ENCODE data around the gene ADM.
"Not testable (repeated sequence)": the region's sequence is repeated elsewhere in the genome, so short reads cannot be mapped to it uniquely, and the experiment has no call there.

The ADM gene, protein sequence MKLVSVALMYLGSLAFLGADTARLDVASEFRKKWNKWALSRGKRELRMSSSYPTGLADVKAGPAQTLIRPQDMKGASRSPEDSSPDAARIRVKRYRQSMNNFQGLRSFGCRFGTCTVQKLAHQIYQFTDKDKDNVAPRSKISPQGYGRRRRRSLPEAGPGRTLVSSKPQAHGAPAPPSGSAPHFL

DNA sequence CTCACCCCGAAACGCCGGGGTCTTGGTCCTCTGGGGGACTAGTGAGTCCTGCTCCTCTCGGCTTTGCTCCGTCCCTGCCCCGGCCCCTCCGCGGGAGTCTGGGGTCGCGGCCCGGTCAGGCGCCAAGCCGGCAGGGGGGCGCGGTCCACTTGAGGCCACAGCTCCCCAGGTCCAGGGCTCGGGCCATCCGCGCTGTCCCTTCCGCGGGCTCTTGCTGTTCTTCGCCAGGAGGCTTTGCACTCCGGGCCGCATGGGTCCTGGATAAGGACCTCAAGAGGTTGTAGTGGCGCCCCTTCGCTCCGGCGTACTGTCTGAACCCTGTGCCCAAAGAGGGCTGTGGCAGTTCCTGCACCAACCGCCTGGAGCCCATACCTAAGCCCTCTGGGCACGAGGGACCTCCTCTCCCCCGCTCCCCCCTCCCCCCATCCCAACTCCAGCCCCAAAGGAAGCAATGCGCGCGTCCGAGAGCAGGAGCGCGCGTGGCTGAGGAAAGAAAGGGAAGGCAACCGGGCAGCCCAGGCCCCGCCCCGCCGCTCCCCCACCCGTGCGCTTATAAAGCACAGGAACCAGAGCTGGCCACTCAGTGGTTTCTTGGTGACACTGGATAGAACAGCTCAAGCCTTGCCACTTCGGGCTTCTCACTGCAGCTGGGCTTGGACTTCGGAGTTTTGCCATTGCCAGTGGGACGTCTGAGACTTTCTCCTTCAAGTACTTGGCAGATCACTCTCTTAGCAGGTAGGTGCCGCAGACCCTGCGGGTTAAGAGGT lies at the start of gene ADM:
Gene ADM, plus strand, starts transcription at position 579 of the 767 bp plus-strand sequence. CDS start 628 bp downstream, outside the sequence.
- DNase-seq (ENCODE audit: low read depth in 2 of 2) = no peak

DNA sequence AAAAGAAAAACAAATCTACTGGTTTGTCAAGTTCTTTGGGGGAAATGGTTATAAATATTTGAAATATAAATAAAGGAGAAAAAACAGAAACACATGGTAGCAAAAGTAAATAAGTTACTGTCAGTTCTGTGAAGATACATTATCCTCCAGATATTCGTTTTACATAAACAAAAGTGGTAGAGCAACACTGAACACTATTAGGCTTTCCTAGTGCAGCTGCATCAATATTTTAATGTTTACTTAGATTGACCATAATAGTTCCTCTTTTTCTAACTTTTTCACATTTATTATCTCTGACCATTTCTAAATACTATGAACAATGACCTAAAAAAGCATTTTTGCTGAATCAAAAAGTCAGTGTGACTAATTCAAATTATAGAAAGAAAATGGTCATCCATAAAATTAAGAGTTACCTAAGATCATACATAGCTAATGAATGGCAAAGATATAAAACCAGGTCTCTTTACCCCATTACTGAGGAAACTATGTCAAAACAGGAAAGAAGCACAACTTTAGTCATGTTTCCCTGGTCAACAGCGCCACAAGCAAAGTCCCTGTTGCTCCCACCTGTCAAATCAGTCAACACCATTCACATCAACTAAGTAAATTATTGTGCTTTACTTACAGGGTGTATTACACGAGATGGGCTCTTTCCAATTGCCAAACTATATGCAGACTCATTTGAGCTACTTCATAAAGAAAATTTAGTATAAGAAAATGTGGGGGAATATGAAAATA lies 49.3 kb upstream of the ADM start:
- no peak for DNase-seq (ENCODE audit: low read depth in 2 of 2)

DNA sequence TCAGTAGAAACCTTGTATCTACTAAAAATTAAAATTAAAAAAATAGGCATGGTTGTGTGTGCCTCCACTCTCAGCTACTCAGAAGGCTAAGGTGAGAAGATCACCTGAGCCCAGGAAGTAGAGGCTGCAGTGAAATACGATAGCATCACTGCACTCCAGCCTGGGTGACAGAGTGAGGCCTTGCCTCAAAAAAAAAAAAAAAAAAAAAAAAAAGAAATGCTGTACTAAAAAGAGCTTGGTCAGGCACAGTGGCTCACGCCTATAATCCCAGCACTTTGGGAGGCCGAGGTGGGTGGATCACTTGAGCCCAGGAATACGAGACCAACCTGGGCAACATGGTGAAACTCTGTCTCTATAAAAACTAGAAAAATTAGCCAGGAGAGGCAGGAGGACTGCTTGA lies 47.4 kb upstream of the ADM start:
- no peak for DNase-seq (ENCODE audit: low read depth in 2 of 2)

DNA sequence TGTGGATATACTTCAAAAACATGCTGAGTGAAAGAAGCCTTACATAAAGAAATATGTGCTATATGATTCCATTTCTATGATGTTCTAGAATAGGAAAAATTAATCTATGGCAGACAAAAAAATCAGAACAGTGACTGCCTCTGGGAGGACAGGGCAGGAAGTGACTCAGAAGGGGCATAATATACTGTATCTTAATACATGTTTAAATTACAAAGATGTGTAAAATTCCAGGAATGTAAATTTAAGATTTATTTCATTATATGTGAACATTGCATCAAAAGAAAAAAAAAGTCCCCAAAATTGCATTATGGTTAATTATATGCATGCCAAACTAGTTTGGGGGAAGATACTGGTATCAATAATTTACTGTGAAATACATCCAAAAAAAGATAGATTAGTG lies 43.1 kb upstream of the ADM start:
- DNase-seq (ENCODE audit: low read depth in 2 of 2) = no peak

DNA sequence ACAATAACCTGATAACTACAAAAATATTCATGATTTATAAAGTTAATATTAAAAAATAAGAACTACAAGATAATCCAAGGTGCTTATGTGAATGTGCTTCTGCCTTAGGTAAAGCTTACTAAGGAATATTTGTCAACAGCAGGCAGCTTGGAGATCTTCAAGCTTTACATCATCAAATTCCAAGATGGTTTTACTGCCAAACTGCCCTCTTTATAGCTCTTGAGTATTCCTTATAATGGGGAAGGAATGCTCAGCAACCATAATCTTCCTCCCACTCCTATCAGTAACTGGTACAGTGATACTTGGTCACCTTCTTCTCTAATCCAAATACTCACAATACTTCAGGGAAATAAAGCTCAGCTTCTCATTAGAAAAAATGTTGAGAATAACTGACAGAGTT lies 40.9 kb upstream of the ADM start:
- no peak for DNase-seq (ENCODE audit: low read depth in 2 of 2)

DNA sequence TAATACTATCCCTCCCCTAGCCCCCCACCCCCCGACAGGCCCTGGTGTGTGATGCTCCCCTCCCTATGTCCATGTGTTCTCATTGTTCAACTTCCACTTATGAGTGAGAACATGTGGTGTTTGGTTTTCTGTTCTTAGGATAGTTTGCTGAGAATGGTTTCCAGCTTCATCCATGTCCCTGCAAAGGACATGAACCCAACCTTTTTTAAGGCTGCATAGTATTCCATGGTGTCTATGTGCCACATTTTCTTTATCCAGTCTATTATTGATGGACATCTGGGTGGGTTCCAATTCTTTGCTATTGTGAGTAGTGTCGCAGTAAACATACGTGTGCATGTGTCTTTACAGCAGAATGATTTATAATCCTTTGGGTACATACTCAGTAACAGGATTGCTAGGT lies 40.2 kb upstream of the ADM start:
- not testable (repeated sequence) for DNase-seq (ENCODE audit: low read depth in 2 of 2)

DNA sequence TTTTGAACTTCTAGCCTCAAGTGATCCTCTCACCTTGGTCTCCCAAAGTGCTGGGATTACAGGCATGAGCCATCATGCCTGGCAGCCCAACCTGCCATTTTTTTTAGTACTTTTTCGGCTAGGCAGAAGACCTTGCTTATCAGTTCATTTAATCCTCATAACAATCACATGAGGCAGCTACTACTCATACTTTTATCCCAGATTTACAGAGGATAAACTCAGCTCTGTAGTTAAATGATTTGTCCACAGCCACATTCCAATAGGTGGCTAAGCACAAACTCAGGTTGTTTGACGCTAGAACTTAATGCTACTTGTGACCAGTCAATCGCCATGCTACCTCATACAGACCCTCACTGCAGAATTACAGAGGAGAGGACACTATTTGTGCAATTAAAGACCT lies 38.9 kb upstream of the ADM start:
- no peak for DNase-seq (ENCODE audit: low read depth in 2 of 2)

DNA sequence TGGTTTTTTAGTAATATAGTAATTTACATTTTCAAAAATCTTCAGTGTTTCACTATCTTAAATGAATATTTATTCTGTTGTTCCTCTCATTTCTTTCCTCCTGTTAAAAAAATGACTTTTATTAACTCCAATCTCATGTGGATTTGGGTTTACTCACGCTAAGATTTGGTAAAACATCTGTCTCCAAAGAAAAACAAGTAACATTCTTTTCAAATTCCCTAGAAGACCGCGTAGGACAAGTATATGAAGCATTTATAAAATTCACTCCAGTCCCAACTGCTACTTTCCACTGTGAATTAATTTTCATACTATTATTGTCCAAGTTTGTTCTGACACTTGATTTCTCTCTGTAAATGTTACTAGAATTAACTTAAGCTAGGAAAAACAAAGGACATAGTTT lies 37.1 kb upstream of the ADM start:
- no peak for DNase-seq (ENCODE audit: low read depth in 2 of 2)

DNA sequence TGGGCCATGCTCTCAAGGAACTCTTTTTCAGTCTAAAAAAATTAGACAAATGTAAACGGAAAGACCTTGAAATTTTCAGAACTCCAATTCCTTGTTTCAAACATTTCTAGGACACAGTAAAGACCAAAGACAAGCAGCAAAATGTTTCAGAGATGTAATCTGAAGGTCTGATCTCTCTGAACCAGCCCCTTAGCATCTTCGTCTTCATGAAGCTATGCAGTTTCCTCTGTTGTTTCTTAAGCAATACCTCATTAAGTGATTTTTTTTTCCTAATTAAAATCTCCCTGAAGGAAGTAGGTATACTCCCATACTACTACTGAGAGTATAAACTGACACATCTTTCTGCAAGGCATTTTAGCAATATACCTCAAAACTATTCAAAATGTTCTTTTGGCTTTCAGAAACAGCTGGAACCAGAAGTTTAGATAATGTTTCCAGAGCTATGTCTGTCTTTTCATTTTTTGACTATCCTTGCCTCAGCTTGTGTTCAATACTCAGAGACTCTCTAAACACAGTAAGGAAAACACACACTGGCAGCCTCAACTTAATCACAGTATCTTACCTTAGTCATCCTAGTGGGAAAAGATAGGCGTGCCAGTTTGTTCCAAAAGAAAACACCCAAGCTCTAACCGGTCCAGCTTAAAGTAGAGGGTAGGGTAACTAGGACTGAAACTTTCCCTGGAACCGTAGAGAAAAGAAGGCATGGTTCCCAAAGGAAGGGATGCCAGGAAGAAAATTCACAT lies 36.0 kb upstream of the ADM start:
- DNase-seq (ENCODE audit: low read depth in 2 of 2) = no peak

DNA sequence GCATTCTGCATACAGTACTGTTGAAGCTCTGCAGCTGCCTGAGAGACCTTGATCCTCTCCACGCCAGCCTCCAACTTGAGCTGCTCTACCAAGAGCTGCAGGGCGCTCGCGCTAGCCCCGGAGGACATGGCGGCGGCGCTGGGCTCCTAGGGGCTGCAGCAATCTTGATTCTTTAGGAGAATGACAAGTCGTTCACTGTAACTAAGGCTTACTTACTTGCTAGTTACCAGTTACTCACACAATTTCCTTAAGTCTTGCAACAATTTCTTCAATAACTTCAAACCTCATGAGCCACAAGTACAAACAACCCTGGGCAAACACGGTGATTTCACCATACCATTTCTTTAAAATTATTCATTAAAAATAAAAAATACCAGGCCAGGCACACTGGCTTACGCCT lies 32.7 kb upstream of the ADM start:
- DNase-seq (ENCODE audit: low read depth in 2 of 2) = no peak

DNA sequence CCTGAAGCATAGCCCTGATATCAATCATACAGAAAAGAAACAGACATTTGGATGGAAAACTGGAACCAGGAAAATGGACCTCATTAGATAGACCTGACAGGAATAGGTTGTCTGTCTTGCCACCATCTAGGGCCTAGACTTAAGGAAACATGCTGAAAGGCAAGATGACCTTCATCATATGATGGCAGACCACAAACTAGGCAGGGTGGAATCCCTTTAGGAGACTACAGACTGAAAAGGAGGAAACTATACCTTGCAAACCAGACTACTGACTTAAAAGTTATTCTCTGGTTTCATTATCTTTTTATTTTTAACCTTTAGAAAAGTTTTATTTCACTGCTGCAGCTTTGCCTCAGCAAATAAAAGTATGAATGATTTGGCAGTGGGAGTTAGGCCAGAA lies 31.1 kb upstream of the ADM start:
- no peak for DNase-seq (ENCODE audit: low read depth in 2 of 2)

DNA sequence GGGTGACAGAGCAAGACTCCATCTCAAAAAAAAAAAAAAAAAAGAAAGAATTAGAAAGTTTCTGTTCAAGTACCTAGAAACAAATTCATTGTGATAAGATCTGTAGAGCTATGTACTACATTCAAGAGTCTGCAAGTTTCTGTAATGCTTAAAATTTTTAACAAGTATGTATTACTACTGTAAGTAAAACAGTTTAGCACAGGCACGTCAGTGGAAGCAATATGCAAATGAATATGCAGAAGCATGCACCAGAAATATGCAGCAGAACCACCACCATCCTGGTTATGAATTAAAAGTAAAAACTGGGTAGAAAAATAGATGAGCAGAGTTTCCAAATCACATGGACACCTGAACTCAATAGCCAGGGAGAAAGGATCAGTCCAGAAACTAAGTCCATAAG lies 30.1 kb upstream of the ADM start:
- DNase-seq (ENCODE audit: low read depth in 2 of 2) = no peak

DNA sequence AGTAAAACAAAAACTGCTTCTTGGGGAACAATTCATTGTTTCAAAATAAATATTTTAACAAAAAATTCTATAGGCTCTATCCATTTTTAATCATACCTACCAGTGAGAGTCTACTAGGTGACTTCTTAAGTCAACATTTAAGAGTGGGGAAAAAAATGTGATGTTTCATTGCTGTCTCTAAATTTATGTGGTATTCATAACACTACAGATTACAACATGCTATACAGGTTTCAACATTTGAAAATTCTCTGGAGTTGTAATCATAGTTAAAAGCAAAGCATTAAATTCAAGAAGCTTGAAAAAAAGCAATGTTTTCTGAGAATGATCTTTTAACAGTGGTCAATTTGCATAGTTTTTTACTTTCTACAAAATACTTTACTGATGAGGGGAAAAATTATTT lies 29.2 kb upstream of the ADM start:
- no peak for DNase-seq (ENCODE audit: low read depth in 2 of 2)

DNA sequence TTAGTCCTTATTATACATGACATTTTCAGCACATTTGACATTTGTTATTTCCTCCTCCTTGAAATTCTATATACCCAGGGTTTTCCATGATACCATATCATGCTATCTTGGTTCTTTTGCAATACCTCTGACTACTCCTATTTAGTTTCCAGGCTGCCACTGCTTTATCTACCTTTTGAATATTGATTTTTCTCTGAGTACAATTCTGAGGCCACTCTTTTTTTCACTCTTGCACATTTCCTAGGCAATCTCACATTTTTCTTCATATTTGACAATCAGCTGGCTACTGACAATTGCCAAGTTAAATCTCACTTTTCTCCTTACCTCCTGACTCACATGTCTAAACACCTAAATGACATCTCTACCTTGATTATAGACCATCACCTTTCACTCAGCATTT lies 22.8 kb upstream of the ADM start:
- DNase-seq (ENCODE audit: low read depth in 2 of 2) = no peak

DNA sequence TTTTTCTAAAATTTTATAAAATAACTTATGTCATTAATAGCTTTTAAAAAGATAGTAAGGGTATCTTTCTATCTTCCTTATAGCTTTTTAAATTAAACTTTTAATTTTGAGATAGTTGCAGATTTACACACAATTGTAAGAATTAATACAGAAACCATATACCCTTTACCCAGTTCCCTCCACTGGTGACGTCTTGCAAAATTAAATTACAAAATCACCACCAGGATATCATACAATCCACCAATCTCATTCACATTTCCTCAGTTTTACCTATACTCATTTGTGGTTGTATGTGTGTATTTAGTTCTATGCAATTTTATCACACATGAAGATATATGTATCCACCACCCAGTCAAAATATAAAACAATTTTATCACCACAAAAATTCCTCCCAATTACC lies 20.9 kb upstream of the ADM start:
- DNase-seq (ENCODE audit: low read depth in 2 of 2) = no peak

DNA sequence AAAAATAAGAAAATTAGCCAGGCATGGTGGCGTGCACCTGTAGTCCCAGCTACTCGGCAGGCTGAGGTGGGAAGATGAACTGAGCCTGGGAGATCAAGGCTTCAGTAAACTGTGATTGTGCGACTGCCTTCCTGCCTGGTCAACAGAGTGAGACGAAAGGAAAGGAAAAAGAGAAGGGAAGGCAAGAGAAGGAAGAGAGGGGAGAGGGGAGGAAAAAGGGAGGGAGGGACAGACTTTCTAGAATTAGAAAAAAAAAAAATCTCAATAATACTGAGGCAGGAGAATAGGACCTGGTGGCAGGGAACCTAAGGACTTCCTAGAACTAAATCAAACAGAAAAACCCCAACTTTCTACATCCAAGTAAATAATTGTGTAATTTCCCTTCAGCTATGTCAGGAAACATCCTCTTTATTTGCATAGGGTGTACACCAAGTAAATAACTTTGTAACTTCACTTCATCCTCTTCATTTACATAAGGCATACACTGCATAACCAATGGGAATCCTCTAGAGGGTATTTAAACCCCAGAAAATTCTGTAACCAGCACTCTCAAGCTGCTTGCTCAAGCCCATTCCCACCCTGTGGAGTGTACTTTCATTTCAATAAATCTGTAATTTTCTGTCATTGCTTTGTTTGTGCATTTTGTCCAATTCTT lies 19.6 kb upstream of the ADM start:
- no peak for DNase-seq (ENCODE audit: low read depth in 2 of 2)

DNA sequence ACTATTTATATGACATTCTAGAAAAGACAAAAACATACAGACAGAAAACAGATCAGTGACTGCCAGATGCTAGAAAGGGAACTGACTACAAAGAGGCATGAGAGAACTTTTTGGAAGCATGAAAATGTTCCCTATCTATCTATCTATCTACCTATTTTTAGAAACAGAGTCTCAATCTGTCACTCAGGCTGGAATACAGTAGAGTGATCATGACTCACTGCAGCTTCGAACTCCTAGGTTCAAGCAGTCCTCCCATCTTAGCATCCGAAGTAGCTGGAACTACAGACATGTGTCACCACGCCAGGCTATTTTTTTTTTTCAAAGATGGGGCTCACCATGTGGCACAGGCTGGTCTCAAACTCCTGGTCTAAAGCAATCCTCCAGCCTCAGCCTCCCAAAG lies 17.7 kb upstream of the ADM start:
- DNase-seq (ENCODE audit: low read depth in 2 of 2) = no peak

DNA sequence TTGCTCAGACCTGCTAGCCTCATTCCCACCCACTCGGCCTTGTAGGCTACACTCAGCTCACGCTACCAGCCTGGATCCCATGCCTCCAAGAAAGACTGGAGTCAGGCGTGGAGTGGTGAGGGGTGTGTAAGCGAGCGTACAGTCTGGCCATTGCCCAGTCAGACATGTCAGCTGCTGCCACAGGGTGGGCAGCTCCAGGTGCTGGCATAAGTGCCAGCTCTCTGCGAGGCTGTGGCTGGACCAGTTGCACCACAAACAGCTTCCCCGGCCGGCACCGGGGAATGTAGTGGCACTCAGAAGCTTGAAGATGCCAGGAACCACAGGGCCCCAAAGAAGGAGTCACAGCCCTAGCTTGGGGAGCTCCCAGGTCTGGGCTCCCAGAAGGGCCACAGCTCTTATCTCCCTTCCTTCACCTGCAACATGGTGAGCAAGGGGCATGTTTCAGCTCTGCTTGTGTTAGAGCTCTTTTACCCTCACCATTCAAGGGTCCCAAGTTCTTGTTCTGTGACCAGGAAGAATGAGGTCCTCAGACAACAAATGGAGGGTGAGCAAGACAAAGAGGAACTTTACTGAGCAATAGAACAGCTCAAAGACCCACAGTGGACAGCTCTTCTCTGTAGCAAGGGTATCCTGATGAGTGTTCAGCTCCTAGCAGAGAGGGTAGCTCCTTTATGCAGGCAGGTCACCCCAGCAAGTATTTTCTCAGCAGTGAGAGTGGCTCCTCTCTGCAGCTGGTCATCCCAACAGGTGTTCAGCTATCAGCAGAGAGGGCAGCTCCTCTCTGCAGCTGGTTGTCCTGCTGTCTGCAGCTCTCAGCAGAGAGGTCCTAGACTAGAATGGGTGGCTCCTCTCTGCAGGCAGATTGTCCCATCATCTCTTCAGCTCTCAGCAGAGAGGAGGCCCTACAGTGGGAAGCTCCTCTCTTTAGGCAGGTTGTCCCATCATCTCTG lies 16.8 kb upstream of the ADM start:
- DNase-seq (ENCODE audit: low read depth in 2 of 2) = no peak

DNA sequence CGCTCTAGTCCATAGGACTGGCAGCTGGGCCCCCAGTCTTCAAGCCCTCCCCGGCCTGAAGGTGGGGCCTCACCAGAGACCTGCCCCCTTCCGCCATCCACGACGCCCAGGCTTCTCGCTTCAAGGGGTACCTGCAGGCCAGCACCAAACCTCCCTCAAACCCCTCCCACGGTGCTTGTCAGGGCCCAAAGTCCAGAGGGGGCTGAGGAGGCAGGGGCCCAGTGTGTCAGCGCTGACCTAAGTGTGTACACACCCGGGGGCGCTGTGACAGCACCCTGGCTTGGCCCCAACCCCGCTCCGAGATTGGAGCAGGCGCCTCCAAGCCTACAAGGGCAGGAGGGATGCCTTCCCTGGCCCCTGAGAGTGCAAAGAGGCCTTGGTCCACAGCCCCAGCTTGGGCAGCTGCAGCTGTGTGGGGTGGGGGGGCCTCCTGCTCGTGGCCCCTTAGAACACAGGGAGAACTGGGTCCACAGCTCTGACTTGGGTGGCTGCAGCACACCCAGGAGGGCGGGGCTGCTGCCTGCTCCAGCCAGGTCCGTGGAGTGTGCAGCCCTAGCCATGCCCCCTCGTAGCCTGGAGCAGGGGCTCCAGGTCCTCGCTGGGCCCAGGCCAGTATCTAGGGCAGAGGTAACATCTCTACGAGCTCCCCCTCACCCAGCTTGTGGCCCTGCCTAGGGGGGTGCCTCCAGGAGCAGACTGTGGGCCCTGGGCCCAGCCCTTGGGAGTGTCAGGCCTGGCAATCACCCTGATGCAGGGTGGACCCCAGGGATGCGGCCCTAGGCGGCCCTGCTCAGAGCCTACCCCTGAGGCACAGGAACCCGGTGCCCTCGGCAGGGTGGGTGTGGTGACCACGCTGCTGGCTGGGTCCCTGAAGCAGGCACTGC lies 15.8 kb upstream of the ADM start:
- no peak for DNase-seq (ENCODE audit: low read depth in 2 of 2)
